GM21576 (cell line): ENCODE results near the gene TBC1D4.
"Not testable (repeated sequence)": the region's sequence is repeated elsewhere in the genome, so short reads cannot be mapped to it uniquely, and the experiment has no call there.

ENCODE experiments used
- ATAC-seq: cut with Tn5 transposase; IDR thresholded peaks from one replicate; pipeline ENCODE4 v1.9.1; 2021; ENCODE audit warnings: mild to moderate bottlenecking, moderate library complexity; ENCODE audit not compliant: unreplicated experiment

The TBC1D4 gene

GRCh38 chr13:75364131-75364713, 117.7 kb downstream of the TBC1D4 start:
- ATAC-seq = no peak

GRCh38 chr13:75363371-75363770, 118.6 kb downstream of the TBC1D4 start:
- ATAC-seq = no peak

GRCh38 chr13:75362026-75362425, 119.9 kb downstream of the TBC1D4 start:
- ATAC-seq = no peak

GRCh38 chr13:75360170-75360569, 121.8 kb downstream of the TBC1D4 start:
- ATAC-seq = no peak

- ATAC-seq = no peak
These were observed 122.7 kb downstream of the TBC1D4 start for GRCh38 chr13:75359266-75359665.

GRCh38 chr13:75357576-75358289, 124.2 kb downstream of the TBC1D4 start:
- peak; percentile 95 for ATAC-seq

- no peak for ATAC-seq
These were observed 125.5 kb downstream of the TBC1D4 start for GRCh38 chr13:75356421-75356820.

GRCh38 chr13:75355609-75356008, 126.4 kb downstream of the TBC1D4 start:
- no peak for ATAC-seq

GRCh38 chr13:75353781-75354193, 128.2 kb downstream of the TBC1D4 start:
- peak; percentile 55 for ATAC-seq

- no peak for ATAC-seq
These were observed 129.2 kb downstream of the TBC1D4 start for GRCh38 chr13:75352641-75353327.

GRCh38 chr13:75351538-75351937, 130.4 kb downstream of the TBC1D4 start:
- ATAC-seq = not testable (repeated sequence)

- no peak for ATAC-seq
These were observed 134.0 kb downstream of the TBC1D4 start for GRCh38 chr13:75347925-75348324.

GRCh38 chr13:75347457-75347856, 134.5 kb downstream of the TBC1D4 start:
- ATAC-seq = no peak

- no peak for ATAC-seq
These were observed 136.8 kb downstream of the TBC1D4 start for GRCh38 chr13:75345193-75345592.

GRCh38 chr13:75341028-75341427, 140.9 kb downstream of the TBC1D4 start:
- peak; percentile 92 for ATAC-seq

- no peak for ATAC-seq
These were observed 142.2 kb downstream of the TBC1D4 start for GRCh38 chr13:75339635-75340374.

- ATAC-seq = no peak
These were observed 147.1 kb downstream of the TBC1D4 start for GRCh38 chr13:75334634-75335447.

GRCh38 chr13:75333103-75333502, 148.9 kb downstream of the TBC1D4 start:
- no peak for ATAC-seq

GRCh38 chr13:75331792-75332349, 150.1 kb downstream of the TBC1D4 start:
- ATAC-seq = no peak

GRCh38 chr13:75330770-75331169, 151.2 kb downstream of the TBC1D4 start:
- ATAC-seq = no peak
